Activated naive CD4-positive, alpha-beta T cell treated with anti-CD3 and anti-CD28 coated beads, Interleukin-2, amount 50 U/mL, for 24 hours (primary cell): Measurements from ENCODE around the gene STING1.
"Not testable (repeated sequence)": the region's sequence is repeated elsewhere in the genome, so short reads cannot be mapped to it uniquely, and the experiment has no call there.

Experiments
- H3K27ac Mint-ChIP-seq: one replicate; pipeline ENCODE4 v1.8.0; 2021; ENCODE audit warnings: mild to moderate bottlenecking, mixed read lengths
- H3K27me3 Mint-ChIP-seq: one replicate; pipeline ENCODE4 v1.8.0; 2021; ENCODE audit warnings: mixed read lengths
- H3K36me3 Mint-ChIP-seq: one replicate; pipeline ENCODE4 v1.8.0; 2021; ENCODE audit warnings: mixed read lengths
- H3K4me1 Mint-ChIP-seq: one replicate; pipeline ENCODE4 v1.8.0; 2021; ENCODE audit warnings: mixed read lengths
- H3K4me3 Mint-ChIP-seq: one replicate; pipeline ENCODE4 v1.8.0; 2021; ENCODE audit warnings: mild to moderate bottlenecking, mixed read lengths
- H3K9me3 Mint-ChIP-seq: one replicate; pipeline ENCODE4 v1.8.0; 2021; ENCODE audit warnings: mixed read lengths

STING1 gene

DNA sequence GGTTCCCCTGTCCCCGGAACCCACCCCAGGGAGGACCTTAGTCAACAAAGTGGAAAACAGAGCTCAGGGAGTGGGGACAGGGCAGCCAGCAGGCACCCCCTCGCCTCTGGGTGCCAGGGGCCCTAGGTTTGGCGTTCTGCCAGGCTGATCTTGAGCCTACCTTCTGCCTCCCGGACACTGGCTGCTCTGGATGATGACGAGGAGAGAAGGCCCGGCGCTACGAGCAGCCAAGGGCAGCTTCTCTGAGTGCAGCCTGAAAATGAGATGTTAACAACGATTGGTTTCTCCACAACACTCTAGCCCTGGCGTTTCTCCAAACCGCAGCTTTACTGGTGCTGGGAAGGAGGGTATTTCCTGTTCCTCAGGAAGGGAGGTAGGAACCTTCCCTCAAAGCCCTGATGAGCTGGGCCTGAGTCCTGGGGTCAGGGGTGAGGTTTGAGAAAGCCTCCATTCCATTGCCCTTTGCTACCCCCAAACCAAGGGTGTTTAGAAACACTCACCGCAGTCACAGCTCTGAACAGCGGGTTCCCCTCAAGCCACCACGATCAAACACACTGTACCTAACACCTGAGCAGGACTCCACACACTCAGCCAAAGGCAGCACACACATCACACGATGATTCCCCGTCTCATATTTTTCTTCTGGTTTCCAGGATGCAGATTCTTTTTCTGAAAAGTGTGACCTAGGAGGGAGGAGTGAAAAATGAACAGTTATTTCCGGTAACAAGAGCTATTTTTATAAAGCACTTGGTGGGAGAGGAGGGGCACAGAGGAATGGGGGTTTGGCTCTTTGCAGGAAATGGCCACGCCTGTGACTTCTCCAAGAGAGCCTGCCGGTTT lies at the start of gene STING1:
Gene STING1 (minus strand): TSS at position 709 of the 840 bp plus-strand sequence. CDS start 1,054 bp downstream, outside the sequence.
- no peaks in the 10 kb centered on the region for H3K9me3 Mint-ChIP-seq
- H3K36me3 Mint-ChIP-seq, result peaks cover 2% of the 10 kb centered on the region
- peaks cover 43% of the 10 kb centered on the region for H3K4me1 Mint-ChIP-seq
- H3K4me3 Mint-ChIP-seq, result peak within 1 kb of the TSS; percentile 91
- H3K27ac Mint-ChIP-seq, result peak within 1 kb of the TSS; percentile 99
- H3K27me3 Mint-ChIP-seq, result no peaks in the 10 kb centered on the region

DNA sequence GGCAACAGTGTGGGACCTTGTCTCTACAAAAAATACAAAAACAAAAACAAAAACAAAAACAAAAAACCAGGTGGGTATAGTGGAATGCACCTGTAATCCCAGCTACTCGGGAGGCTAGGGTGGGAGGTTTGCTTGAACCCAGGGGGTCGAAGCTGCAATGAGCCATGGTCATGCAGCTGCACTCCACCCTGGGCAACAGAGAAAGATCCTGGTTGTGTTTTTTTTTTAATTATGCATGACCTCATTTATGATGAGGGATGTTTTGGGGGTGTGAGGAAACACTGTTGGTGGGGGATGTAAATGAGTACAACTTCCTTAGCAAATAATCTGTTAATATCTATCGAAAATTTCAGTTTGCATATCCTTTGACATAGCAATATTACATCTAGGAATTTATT lies 49.2 kb upstream of the STING1 start:
- H3K27me3 Mint-ChIP-seq, result no peaks in the 10 kb centered on the region
- H3K27ac Mint-ChIP-seq, result no peak overlapping the region
- H3K4me3 Mint-ChIP-seq, result no peak overlapping the region
- H3K9me3 Mint-ChIP-seq, result no peaks in the 10 kb centered on the region
- no peaks in the 10 kb centered on the region for H3K4me1 Mint-ChIP-seq
- H3K36me3 Mint-ChIP-seq, result peaks cover 1% of the 10 kb centered on the region

GRCh38 chr5:139530079-139530478 lies 47.5 kb upstream of the STING1 start:
- not testable (repeated sequence) for H3K4me1 Mint-ChIP-seq, H3K36me3 Mint-ChIP-seq, H3K4me3 Mint-ChIP-seq, H3K27me3 Mint-ChIP-seq, H3K9me3 Mint-ChIP-seq, H3K27ac Mint-ChIP-seq

- H3K4me3 Mint-ChIP-seq, H3K4me1 Mint-ChIP-seq, H3K9me3 Mint-ChIP-seq, H3K27me3 Mint-ChIP-seq, H3K27ac Mint-ChIP-seq, H3K36me3 Mint-ChIP-seq: not testable (repeated sequence)
Measured at GRCh38 chr5:139528695-139529094, 46.1 kb upstream of the STING1 start.

DNA sequence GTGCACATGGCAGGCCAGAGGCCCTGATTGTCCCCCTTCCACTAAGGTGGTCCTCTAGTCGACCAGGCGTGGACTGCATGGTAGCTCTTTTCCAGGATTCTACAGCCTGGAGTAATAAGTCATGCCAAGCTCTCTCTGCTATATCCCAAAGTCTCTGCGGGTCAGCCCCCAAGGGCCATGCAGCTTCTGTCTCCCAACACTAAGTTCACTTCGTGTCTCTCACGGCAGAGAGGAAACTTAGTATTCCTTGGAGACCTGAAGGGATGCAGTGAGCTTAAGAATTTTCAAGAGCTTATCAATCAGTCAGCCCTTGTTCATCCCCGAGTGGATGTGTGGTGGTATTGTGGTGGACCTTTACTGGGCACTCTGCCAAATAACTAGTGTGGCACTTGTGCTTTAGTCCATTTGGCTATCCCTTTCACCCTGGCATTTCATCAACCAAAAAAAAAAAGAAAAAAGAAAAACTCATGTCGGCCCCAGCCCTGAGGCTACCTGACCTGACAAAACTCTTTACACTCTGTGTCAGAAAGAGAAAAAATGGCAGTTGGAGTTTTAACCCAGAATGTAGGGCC lies 45.4 kb upstream of the STING1 start:
- not testable (repeated sequence) for H3K27ac Mint-ChIP-seq, H3K27me3 Mint-ChIP-seq, H3K9me3 Mint-ChIP-seq, H3K4me3 Mint-ChIP-seq, H3K4me1 Mint-ChIP-seq, H3K36me3 Mint-ChIP-seq

GRCh38 chr5:139527090-139527470 lies 44.5 kb upstream of the STING1 start:
- not testable (repeated sequence) for H3K4me1 Mint-ChIP-seq, H3K27me3 Mint-ChIP-seq, H3K4me3 Mint-ChIP-seq, H3K9me3 Mint-ChIP-seq, H3K36me3 Mint-ChIP-seq, H3K27ac Mint-ChIP-seq

- H3K27ac Mint-ChIP-seq, H3K36me3 Mint-ChIP-seq, H3K4me1 Mint-ChIP-seq, H3K27me3 Mint-ChIP-seq, H3K4me3 Mint-ChIP-seq, H3K9me3 Mint-ChIP-seq: not testable (repeated sequence)
Measured at GRCh38 chr5:139526309-139527089, 43.9 kb upstream of the STING1 start.

DNA sequence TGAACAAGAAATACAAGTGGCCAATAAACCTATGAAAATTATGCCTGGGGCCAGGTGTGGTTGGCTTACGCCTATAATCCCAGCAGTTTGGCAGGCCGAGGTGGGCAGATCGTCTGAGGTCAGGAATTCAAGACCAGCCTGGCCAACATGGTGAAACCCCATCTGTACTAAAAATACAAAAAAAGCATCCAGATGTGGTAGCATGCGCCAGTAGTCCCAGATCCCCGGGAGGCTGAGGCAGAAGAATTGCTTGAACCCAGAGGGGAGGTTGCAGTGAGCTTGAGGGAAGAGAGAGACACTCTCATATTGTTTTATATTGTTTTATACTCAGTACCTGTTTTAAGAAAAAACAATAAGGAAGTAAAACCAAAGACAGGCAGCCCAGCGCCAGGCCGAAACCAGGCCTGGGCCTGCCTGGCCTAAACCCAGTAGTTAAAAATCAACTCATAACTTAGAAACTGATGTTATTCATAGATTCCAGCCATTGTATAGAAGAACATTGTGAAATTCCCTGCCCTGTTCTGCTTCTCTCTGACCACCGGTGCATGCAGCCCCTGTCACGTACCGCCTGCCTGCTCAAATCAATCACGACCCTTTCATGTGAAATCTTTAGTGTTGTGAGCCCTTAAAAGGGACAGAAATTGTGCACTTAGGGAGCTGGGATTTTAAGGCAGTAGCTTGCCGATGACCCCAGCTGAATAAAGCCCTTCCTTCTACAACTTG lies 43.2 kb upstream of the STING1 start:
- H3K4me1 Mint-ChIP-seq, H3K27ac Mint-ChIP-seq: not testable (repeated sequence)

GRCh38 chr5:139524940-139525585 lies 42.5 kb upstream of the STING1 start:
- no peak overlapping the region for H3K27ac Mint-ChIP-seq
- no peak overlapping the region for H3K4me3 Mint-ChIP-seq
- H3K36me3 Mint-ChIP-seq, result no peaks in the 10 kb centered on the region
- H3K27me3 Mint-ChIP-seq, result no peaks in the 10 kb centered on the region
- H3K9me3 Mint-ChIP-seq, result no peaks in the 10 kb centered on the region
- H3K4me1 Mint-ChIP-seq, result no peaks in the 10 kb centered on the region

More for the DNA sequence above, 43.2 kb upstream of the STING1 start:
- H3K4me3 Mint-ChIP-seq, H3K36me3 Mint-ChIP-seq, H3K27me3 Mint-ChIP-seq, H3K9me3 Mint-ChIP-seq: not testable (repeated sequence)

DNA sequence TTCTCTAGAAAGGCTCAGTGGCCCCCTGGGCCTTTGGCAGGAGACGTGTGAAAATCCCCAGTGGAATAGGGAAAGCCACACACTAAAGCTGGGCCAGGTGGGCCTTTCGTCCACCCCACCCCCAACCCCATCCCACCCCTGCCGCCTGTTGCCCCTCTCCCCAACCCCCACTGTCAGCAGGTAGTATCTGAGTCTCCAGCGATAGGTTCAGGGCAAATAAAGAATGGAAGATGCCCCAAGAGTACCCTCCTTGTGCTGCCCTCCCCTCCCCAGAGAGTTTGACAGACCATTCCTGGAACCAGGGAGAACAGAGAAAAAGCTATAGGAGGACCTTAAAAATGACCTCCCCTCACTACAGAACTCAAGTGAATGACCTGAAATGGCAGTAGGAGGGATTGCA lies 41.9 kb upstream of the STING1 start:
- H3K27me3 Mint-ChIP-seq, result no peaks in the 10 kb centered on the region
- no peak overlapping the region for H3K27ac Mint-ChIP-seq

DNA sequence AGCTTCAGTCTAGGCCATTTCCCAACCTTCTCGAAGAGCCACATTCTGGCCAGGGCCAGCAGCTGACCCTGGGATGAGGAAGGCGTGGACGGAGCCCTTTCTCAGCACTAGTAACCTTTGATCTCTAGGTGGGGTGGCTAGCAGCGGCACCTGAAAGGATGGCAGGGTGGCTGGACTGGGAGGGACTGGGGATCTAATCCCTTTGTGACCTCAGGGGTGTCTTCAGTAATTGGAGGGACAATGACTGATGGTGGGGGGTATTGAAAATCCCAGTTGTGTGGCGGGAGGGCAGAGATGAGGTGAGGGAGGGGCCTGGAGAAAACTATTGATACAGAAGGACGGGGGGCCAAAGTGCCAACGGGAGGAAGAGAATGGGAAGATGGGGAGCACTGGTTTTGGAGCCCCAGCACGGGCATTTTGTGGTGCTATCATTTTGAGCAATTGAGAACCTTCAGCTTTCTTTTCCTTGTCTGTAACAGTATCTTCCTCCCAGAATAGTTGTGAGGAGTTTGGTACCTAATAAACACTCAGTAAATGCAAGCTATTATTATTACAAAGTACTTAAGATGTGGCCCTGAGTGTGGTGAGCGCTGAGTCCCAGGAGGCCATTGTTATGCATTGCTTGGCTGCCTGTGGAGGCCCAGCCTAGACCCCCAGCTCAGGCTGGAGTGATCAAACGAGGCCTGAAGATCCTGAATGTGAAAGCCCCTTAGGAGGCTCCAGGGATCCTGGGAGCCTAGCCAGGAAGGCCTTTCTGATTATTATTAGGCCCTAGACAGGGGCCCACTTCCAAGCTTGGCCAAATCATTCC lies 41.3 kb upstream of the STING1 start:
- Mint-ChIP-seq H3K4me3 (no peak overlapping the region), H3K36me3 (no peaks in the 10 kb centered on the region), H3K27me3 (no peaks in the 10 kb centered on the region), H3K4me1 (peaks cover 3% of the 10 kb centered on the region), H3K9me3 (no peaks in the 10 kb centered on the region), H3K27ac (no peak overlapping the region)

More for the DNA sequence above, 41.9 kb upstream of the STING1 start:
- no peaks in the 10 kb centered on the region for H3K36me3 Mint-ChIP-seq
- no peaks in the 10 kb centered on the region for H3K9me3 Mint-ChIP-seq
- H3K4me3 Mint-ChIP-seq, result no peak overlapping the region
- H3K4me1 Mint-ChIP-seq, result no peaks in the 10 kb centered on the region

- Mint-ChIP-seq H3K36me3 (no peaks in the 10 kb centered on the region), H3K27ac (peak overlapping the region; percentile 93)
Measured at GRCh38 chr5:139517683-139518564, 35.4 kb upstream of the STING1 start.

GRCh38 chr5:139514486-139514856 lies 31.9 kb upstream of the STING1 start:
- no peak overlapping the region for H3K27ac Mint-ChIP-seq

More at GRCh38 chr5:139517683-139518564, 35.4 kb upstream of the STING1 start:
- Mint-ChIP-seq H3K9me3 (no peaks in the 10 kb centered on the region), H3K4me3 (peak overlapping the region; percentile 83), H3K4me1 (peaks cover 18% of the 10 kb centered on the region), H3K27me3 (no peaks in the 10 kb centered on the region)

More at GRCh38 chr5:139514486-139514856, 31.9 kb upstream of the STING1 start:
- Mint-ChIP-seq H3K4me1 (peaks cover 49% of the 10 kb centered on the region), H3K9me3 (no peaks in the 10 kb centered on the region), H3K36me3 (no peaks in the 10 kb centered on the region), H3K4me3 (no peak overlapping the region), H3K27me3 (no peaks in the 10 kb centered on the region)
